ENCODE measurements around the gene PDZRN4. TPM values are rescaled to one million over a fixed set of nuclear protein-coding genes. Genes with fewer than 3 reads are reported as not detected.
"Not testable (repeated sequence)": the region's sequence is repeated elsewhere in the genome, so short reads cannot be mapped to it uniquely, and the experiment has no call there.

Gene PDZRN4
- total and polyA plus RNA-seq, 2 of the 4 experiments (the other 2 are of a cell fraction) = not detected

DNA sequence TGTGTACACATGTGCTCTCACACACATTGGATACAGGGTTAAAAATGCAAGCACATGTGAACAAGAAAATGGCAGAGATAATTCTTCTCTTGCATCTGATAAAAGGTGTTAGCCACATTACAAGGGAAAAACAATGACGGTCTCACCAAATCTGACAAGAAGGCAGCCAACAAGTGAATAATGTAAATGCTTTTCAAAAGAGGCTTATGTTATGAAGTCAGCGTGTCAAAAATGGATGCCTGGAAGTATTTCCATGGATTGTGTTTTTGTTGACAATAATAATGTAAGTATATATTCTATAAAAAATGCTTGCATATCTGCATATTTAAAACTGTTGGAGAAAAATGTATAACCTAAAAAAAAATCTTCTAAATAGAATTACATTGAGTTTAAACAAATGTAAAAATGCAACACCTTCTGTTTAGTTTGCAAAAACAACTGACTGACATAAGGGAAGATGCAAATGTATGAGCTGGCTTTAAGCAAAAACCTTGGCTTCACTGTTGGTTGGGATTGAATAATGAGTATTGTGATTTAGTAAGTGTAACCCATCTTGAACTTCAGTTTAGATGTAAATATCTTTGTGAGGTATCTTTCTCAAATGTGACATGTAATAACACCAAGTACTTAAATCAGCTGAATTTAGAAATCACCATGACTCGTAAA is 424.9 kb downstream of the PDZRN4 start:
- Histone ChIP-seq H2AK5ac (ENCODE audit: low read depth, low read length) (no peak overlapping the region), H3K14ac (replicated peaks; ENCODE audit: low read depth, low read length) (no peak overlapping the region), H3K4me1 (ENCODE audit: control insufficient read depth, insufficient read depth, low read length) (no peaks in the 10 kb centered on the region), H2BK120ac (ENCODE audit: low read depth, low read length) (no peak overlapping the region), H2AFZ (replicated peaks; ENCODE audit: low read length, poor library complexity) (no peak overlapping the region), H2AK9ac (replicated peaks; ENCODE audit: low read depth, low read length, poor library complexity) (no peak overlapping the region), H3K4ac (ENCODE audit: low read depth, low read length) (no peak overlapping the region), H4K5ac (ENCODE audit: low read depth, low read length) (no peak overlapping the region), H3K9me3 (ENCODE audit: control insufficient read depth, insufficient read depth, low read length) (no peaks in the 10 kb centered on the region), H3K9ac (ENCODE audit: low read depth, low read length) (no peak overlapping the region), H4K20me1 (ENCODE audit: insufficient read depth, low read length) (no peaks in the 10 kb centered on the region), H3K4me2 (ENCODE audit: low read depth, low read length) (no peak overlapping the region), H2BK20ac (ENCODE audit: low read depth, low read length) (no peak overlapping the region), H2BK5ac (ENCODE audit: low read depth, low read length, poor library complexity, severe bottlenecking) (no peak overlapping the region), H3K79me1 (ENCODE audit: low read depth in 1 of 2, low read length in 2 of 2) (no peaks in the 10 kb centered on the region), H3K36me3 (ENCODE audit: control insufficient read depth, insufficient read depth, low read length) (no peaks in the 10 kb centered on the region), H4K91ac (ENCODE audit: insufficient read depth, low read depth, low read length) (no peak overlapping the region), H3K27me3 (ENCODE audit: control insufficient read depth, insufficient read depth, low read length) (no peaks in the 10 kb centered on the region), H2BK15ac (ENCODE audit: low read depth, low read length) (no peak overlapping the region), H4K8ac (ENCODE audit: low read depth in 2 of 2, low read length in 2 of 2) (no peak overlapping the region), H3K27ac (ENCODE audit: insufficient read depth, low read length) (no peak overlapping the region), H3K56ac (ENCODE audit: extremely low read depth, insufficient read depth, low read length) (no peak overlapping the region), H3K4me3 (ENCODE audit: insufficient read depth, low read depth, low read length) (no peak overlapping the region), H3K9me1 (ENCODE audit: insufficient read depth, low read length) (no peaks in the 10 kb centered on the region), H3K23ac (ENCODE audit: low read depth, low read length) (no peak overlapping the region), H3K18ac (ENCODE audit: low read depth, low read length) (no peak overlapping the region)
- CTCF ChIA-PET = no interaction called here
- DNase-seq (no peak), ATAC-seq (ENCODE audit: low read depth) (no peak)
- no TSS peak for BruUV-seq (replicated peaks)
- POLR2A ChIA-PET (ENCODE audit: unreplicated experiment) = no interaction called here
- intact Hi-C loops (cut with micrococcal nuclease) = no loop called here
- dilution Hi-C loops (cut with HindIII; ENCODE audit: low sequenced_read_pairs, unreplicated experiment) = no loop called here
- no peak for TF ChIP-seq MXI1 (IDR thresholded peaks at IDR 0.05; ENCODE audit: borderline replicate concordance, low read depth, low read length)
- no peak for TF ChIP-seq POLR2A (IDR thresholded peaks at IDR 0.05; ENCODE audit: low read depth, low read length)
- no peak for TF ChIP-seq CEBPB (IDR thresholded peaks at IDR 0.05; ENCODE audit: low read depth, low read length)
- no peak for TF ChIP-seq MAZ (IDR thresholded peaks at IDR 0.05; ENCODE audit: borderline replicate concordance, low read depth, low read length)
- TF ChIP-seq MAFK (IDR thresholded peaks at IDR 0.05; ENCODE audit: low read depth, low read length) = no peak
- no peak for TF ChIP-seq SMC3 (IDR thresholded peaks at IDR 0.05; ENCODE audit: low read depth, low read length)
- no peak for TF ChIP-seq CHD1 (IDR thresholded peaks at IDR 0.05; ENCODE audit: low read depth, low read length)
- TF ChIP-seq NFE2L2 (IDR thresholded peaks at IDR 0.05; ENCODE audit: low read depth, low read length) = no peak
- TF ChIP-seq, protein P1, sequence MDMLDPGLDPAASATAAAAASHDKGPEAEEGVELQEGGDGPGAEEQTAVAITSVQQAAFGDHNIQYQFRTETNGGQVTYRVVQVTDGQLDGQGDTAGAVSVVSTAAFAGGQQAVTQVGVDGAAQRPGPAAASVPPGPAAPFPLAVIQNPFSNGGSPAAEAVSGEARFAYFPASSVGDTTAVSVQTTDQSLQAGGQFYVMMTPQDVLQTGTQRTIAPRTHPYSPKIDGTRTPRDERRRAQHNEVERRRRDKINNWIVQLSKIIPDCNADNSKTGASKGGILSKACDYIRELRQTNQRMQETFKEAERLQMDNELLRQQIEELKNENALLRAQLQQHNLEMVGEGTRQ (IDR thresholded peaks at IDR 0.05; ENCODE audit: low read depth, low read length) = no peak
- in situ Hi-C loops (cut with MboI; ENCODE audit: low sequenced_read_pairs) = no loop called here
- no CpG with 5 or more reads among the region's 3 CpGs for WGBS, 2 experiments (ENCODE audit: extremely low coverage in 2 of 2, insufficient read length in 1 of 2)

DNA sequence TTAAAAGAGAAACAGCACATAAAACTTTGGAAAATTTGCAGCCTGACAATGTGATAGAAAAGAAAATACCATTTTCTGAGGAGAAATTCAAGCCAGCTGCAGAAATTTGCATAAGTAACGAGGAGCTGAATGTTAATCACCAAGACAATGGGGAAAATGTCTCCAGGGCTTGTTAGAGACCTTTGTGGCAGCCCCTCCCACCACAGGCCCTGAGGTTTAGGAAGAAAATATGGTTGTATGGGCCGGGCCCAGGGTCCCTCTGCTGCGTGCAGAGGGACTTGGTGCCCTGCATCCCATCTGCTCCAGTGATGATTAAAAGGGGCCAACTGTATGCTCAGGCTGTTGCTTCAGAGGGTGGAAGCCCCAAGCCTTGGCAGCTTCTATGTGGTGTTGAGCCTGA is 427.1 kb downstream of the PDZRN4 start:
- WGBS, 2 experiments (ENCODE audit: extremely low coverage in 2 of 2, insufficient read length in 1 of 2) = no CpG with 5 or more reads among the region's 3 CpGs
- H4K8ac ChIP-seq (ENCODE audit: low read depth in 2 of 2, low read length in 2 of 2); in situ Hi-C loops (cut with MboI; ENCODE audit: low sequenced_read_pairs); H3K27me3 ChIP-seq (ENCODE audit: control insufficient read depth, insufficient read depth, low read length); H3K18ac ChIP-seq (ENCODE audit: low read depth, low read length); H4K20me1 ChIP-seq (ENCODE audit: insufficient read depth, low read length); H2BK20ac ChIP-seq (ENCODE audit: low read depth, low read length); H2BK5ac ChIP-seq (ENCODE audit: low read depth, low read length, poor library complexity, severe bottlenecking); H3K79me1 ChIP-seq (ENCODE audit: low read depth in 1 of 2, low read length in 2 of 2); H3K9ac ChIP-seq (ENCODE audit: low read depth, low read length); CTCF ChIA-PET; H3K14ac ChIP-seq (replicated peaks; ENCODE audit: low read depth, low read length); H3K4ac ChIP-seq (ENCODE audit: low read depth, low read length); POLR2A ChIA-PET (ENCODE audit: unreplicated experiment); H2AFZ ChIP-seq (replicated peaks; ENCODE audit: low read length, poor library complexity); H2AK5ac ChIP-seq (ENCODE audit: low read depth, low read length); H3K56ac ChIP-seq (ENCODE audit: extremely low read depth, insufficient read depth, low read length); BruUV-seq (replicated peaks); H4K5ac ChIP-seq (ENCODE audit: low read depth, low read length); ATAC-seq (ENCODE audit: low read depth); H3K9me3 ChIP-seq (ENCODE audit: control insufficient read depth, insufficient read depth, low read length); H2BK15ac ChIP-seq (ENCODE audit: low read depth, low read length); intact Hi-C loops (cut with micrococcal nuclease); H3K23ac ChIP-seq (ENCODE audit: low read depth, low read length); H4K91ac ChIP-seq (ENCODE audit: insufficient read depth, low read depth, low read length); H2AK9ac ChIP-seq (replicated peaks; ENCODE audit: low read depth, low read length, poor library complexity); H2BK120ac ChIP-seq (ENCODE audit: low read depth, low read length); H3K36me3 ChIP-seq (ENCODE audit: control insufficient read depth, insufficient read depth, low read length); H3K4me1 ChIP-seq (ENCODE audit: control insufficient read depth, insufficient read depth, low read length); H3K9me1 ChIP-seq (ENCODE audit: insufficient read depth, low read length); DNase-seq; H3K4me2 ChIP-seq (ENCODE audit: low read depth, low read length); H3K27ac ChIP-seq (ENCODE audit: insufficient read depth, low read length); dilution Hi-C loops (cut with HindIII; ENCODE audit: low sequenced_read_pairs, unreplicated experiment); H3K4me3 ChIP-seq (ENCODE audit: insufficient read depth, low read depth, low read length): not testable (repeated sequence)

Measured in IMR-90 (cell line).